ENCODE results near the gene COL15A1.
"Not testable (repeated sequence)": the region's sequence is repeated elsewhere in the genome, so short reads cannot be mapped to it uniquely, and the experiment has no call there.

COL15A1 gene

DNA sequence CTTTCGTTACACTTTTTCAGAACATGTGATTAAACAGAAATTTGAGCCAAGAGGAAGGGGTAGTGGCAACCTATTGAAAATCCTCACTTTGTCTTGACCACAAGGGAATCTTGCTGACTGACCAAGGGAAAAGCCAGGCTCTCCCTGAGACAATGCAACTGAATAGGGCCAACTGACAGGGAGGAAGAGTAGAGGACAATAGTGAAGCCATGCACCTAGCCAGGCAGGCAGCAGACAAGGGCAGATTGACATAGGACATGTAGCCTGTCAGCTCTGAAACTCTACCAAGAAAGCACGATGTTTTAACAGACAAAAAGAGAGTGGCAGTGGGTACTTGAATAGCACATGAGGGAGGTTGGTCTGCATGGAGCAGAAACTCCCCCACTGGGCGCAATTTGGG lies 152.7 kb downstream of the COL15A1 start:
- Mint-ChIP-seq H3K4me1 (ENCODE audit: low read depth) (peaks cover 54% of the 10 kb centered on the region), H3K4me3 (no peak overlapping the region), H3K36me3 (ENCODE audit: low read depth) (no peaks in the 10 kb centered on the region), H3K27ac (peak overlapping the region; percentile 50), H3K27me3 (peaks cover 12% of the 10 kb centered on the region), H3K9me3 (no peaks in the 10 kb centered on the region)
- intact Hi-C loops (cut with micrococcal nuclease) = no loop called here

DNA sequence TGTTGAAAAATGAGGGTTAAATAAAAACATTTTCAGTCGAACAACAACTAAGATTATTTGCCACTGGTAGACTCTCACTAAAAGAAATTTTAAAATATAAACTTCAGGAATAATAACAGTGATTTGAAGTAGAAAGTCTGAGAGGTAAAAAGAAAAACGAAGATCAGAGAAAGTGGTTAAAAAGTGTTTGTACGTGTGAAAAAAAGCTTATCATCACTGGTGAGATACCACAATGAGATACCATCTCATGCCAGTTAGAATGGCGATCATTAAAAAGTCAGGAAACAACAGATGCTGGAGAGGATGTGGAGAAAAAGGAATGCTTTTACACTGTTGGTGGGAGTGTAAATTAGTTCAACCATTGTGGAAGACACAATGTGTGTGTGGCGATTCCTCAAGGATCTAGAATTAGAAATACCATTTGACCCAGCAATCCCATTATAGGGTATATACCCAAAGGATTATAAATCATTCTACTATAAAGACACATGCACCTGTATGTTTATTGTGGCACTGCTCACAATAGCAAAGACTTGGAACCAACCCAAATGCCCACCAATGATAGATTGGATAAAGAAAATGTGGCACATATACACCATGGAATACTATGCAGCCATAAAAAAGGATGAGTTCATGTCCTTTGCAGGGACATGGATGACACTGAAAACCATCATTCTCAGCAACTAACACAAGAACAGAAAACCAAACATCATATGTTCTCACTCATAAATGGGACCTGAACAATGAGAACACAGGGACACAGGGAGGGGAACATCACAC lies 156.3 kb downstream of the COL15A1 start:
- intact Hi-C loops (cut with micrococcal nuclease); H3K27me3 Mint-ChIP-seq; H3K36me3 Mint-ChIP-seq (ENCODE audit: low read depth); H3K9me3 Mint-ChIP-seq; H3K27ac Mint-ChIP-seq; H3K4me3 Mint-ChIP-seq: not testable (repeated sequence)
- H3K4me1 Mint-ChIP-seq (ENCODE audit: low read depth) = peaks cover 43% of the 10 kb centered on the region

DNA sequence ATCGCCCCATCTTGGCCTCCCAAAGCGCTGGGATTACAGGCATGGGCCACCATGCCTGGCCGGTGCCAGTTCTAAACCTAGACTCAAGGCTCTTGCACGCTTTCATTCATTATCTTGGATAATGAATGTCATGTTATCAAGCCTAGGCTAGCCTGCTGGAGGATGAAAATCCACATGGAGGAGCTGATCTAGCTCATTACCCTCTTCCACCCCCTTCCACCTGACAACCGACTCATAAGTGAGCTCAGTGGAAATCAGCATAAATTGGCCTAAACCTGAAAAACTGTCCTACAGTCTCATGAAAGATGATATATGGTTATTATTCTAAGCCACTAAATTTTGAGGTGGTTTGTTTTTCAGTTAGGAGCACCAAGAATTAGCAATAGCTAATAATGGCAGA lies 157.6 kb downstream of the COL15A1 start:
- Mint-ChIP-seq H3K27me3 (peaks cover 9% of the 10 kb centered on the region), H3K4me1 (ENCODE audit: low read depth) (peaks cover 40% of the 10 kb centered on the region), H3K27ac (no peak overlapping the region), H3K9me3 (no peaks in the 10 kb centered on the region), H3K36me3 (ENCODE audit: low read depth) (peaks cover 14% of the 10 kb centered on the region), H3K4me3 (no peak overlapping the region)
- intact Hi-C loops (cut with micrococcal nuclease) = no loop called here

DNA sequence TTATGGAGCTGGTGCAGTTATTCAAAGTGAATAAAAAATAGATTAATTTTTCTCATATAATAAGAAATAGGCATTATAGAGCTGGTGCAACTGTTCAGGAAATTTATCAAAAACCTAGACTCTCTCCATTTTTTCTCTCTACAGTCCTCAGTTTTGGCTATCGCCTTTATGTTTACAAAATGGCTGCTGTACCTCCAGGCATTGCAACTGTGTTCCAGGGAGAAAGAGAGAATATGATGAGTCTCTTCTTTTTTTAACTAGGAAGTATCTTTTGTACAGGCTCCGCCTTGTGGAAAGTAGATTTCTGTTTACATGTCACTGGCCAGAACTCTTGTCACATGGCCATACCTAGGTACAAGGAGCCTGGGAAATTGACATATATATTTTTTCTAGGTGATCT lies 158.1 kb downstream of the COL15A1 start:
- no peak overlapping the region for H3K4me3 Mint-ChIP-seq
- H3K9me3 Mint-ChIP-seq = no peaks in the 10 kb centered on the region
- H3K36me3 Mint-ChIP-seq (ENCODE audit: low read depth) = peaks cover 14% of the 10 kb centered on the region
- no peak overlapping the region for H3K27ac Mint-ChIP-seq
- intact Hi-C loops (cut with micrococcal nuclease) = no loop called here
- H3K4me1 Mint-ChIP-seq (ENCODE audit: low read depth) = peaks cover 39% of the 10 kb centered on the region
- peaks cover 5% of the 10 kb centered on the region for H3K27me3 Mint-ChIP-seq

DNA sequence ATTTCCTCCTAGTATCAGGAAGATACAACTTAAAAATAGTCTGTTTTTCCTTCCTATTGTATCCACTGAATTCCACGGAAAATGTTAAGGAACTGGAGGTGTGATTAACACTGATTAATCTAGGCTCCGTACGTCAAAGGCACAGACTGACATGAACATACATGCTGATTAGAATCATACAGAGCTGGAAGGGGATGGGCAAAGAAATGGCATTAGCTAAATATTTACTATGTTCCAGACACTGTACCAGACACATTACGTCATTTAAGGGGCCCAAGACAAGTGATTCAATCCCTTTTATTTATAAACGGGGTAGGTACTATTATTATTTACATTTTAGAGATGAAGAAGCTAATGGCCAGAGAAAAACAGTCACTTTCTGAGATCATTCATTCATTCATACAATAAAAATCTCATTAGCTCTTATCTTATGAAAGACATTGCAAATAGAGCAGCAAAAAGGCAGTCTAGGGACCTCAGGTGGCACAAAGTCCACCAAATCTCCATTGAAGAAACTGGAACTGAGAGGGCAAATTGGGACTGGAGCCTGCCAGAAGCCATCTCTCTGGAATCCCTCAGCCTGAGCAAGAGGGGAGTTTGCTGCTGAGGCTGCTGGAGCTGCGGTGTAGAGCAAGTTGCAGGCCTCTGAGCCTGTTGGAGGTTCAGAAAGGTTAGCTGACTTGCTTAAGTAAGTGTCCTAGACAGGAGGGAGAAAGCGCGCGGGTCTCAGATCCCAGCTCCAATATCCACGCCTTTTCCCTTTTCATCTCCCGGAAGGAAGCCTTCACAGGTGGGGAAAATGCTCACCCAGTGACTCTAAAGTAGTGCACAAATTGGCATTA lies 159.6 kb downstream of the COL15A1 start:
- peak overlapping the region; percentile 77 for H3K4me3 Mint-ChIP-seq
- peaks cover 41% of the 10 kb centered on the region for H3K4me1 Mint-ChIP-seq (ENCODE audit: low read depth)
- no peaks in the 10 kb centered on the region for H3K9me3 Mint-ChIP-seq
- H3K27ac Mint-ChIP-seq = peak overlapping the region; percentile 94
- H3K27me3 Mint-ChIP-seq = peaks cover 3% of the 10 kb centered on the region
- intact Hi-C loops (cut with micrococcal nuclease) = no loop called here
- peaks cover 20% of the 10 kb centered on the region for H3K36me3 Mint-ChIP-seq (ENCODE audit: low read depth)

DNA sequence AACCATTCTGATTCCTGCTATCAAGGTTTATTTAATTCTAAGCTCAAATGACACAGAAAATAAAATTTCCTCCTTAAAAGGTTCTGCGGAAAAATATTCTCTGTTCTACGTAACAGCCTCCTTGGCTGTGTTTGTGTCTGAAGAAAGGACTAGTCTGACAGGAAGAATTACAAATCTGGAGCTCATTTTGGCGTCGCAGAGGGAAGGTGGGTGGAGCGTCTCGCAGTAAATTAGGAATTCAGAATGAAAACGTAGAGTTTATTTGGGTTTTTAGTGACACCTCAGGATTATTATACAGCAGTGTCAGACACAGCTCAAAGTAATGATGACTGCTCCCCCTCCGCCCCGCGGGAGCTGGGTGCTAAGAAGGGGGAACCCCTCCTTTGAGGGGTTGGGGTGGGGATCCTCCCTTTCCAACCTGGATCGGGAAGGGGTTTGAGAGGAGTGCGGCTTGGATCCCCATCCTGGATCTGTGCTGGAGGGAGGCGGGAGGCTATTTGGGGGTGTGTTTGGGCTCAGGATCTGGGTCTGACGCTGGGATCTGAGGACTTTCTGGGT lies 160.3 kb downstream of the COL15A1 start:
- Mint-ChIP-seq H3K27me3 (peaks cover 3% of the 10 kb centered on the region), H3K4me3 (peak overlapping the region; percentile 77), H3K4me1 (ENCODE audit: low read depth) (peaks cover 45% of the 10 kb centered on the region), H3K36me3 (ENCODE audit: low read depth) (peaks cover 20% of the 10 kb centered on the region), H3K27ac (peak overlapping the region; percentile 94), H3K9me3 (no peaks in the 10 kb centered on the region)
- intact Hi-C loops (cut with micrococcal nuclease) = no loop called here

DNA sequence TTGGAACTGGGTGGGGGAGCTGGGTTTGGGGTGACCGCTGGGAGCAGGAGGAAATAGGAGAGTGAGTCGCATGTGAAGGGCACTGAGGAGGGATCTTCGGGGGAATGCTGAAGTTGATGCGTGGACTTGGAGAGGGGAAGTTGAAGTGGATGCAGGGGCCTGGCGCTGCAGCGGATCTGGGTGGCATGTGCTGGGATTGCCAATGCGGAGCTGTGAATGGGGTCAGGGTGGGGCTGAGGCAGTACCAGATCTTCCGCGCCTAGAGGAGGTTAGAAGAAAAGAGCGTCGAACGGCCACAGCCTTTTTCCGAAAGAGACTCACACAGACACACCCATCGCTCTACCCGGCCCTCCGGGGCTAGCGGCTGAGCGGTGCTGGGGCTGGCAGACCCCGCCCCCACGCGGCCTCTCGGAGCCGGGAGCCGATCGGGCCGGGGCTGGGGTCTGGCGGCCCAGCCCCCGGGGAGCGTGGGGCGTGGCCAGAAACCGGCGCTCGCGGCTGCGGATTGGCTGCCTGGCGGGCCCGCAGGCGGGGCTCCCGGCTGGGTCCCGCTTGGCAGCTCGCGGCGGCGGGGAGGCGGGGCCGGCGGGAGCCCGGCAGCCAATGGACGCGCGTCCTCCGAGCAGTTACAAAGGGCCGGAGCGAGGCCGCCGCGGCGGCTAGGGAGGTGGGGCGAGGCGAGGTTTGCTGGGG lies 160.9 kb downstream of the COL15A1 start, which contains the start of gene TGFBR1:
TGFBR1 (plus strand) TSS at position 655 of the 693 bp plus-strand sequence. CDS start 93 bp downstream, outside the sequence.
- intact Hi-C loops (cut with micrococcal nuclease) = loop anchor here (5.0 kb wide), 1 partner anchor 47 kb away; no protein-coding TSS in a partner anchor
- H3K27ac Mint-ChIP-seq = peak within 1 kb of the TSS; percentile 94
- H3K36me3 Mint-ChIP-seq (ENCODE audit: low read depth) = peaks cover 20% of the 10 kb centered on the region
- H3K4me1 Mint-ChIP-seq (ENCODE audit: low read depth) = peaks cover 51% of the 10 kb centered on the region
- peak within 1 kb of the TSS; percentile 88 for H3K4me3 Mint-ChIP-seq
- no peaks in the 10 kb centered on the region for H3K9me3 Mint-ChIP-seq
- no peaks in the 10 kb centered on the region for H3K27me3 Mint-ChIP-seq

DNA sequence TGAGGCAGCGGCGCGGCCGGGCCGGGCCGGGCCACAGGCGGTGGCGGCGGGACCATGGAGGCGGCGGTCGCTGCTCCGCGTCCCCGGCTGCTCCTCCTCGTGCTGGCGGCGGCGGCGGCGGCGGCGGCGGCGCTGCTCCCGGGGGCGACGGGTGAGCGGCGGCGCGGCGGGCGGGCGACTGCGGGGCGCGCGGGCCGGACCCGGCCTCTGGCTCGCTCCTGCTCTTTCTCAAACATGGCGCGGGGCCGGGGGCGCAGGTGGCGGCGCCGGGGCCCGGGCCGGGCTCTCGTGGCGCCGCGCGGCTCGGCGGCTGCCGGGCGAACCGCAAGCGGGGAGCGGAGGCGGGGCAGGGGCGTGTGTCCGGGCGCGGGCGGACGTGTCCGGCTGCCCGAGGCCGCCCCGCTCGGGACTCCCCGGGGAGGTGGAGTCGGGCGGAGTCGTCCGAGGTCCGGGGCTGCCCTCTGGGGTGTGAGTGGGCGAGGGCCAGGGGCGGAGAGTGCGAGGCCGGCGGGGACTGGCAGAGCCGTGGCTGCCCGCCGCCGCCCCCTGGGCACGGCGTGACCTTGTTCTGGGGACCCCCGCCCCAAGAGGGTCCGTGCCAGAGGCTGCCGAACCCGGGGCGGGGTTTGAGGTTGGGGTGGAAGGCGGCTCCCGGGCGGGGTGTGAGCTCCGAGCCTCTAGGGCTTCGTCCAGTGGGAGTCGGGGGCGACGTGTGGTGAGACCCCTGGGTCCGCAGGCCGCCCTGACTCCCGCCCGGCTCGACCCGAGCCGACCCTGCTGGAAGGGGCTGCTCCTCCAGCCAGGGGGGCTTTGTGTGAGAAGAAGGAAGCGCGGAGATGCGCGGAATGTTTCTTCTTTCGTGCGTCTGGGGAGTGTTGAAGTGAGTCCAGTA lies 161.7 kb downstream of the COL15A1 start:
- Mint-ChIP-seq H3K9me3 (no peaks in the 10 kb centered on the region), H3K27ac (peak overlapping the region; percentile 94), H3K36me3 (ENCODE audit: low read depth) (peaks cover 20% of the 10 kb centered on the region), H3K4me3 (peak overlapping the region; percentile 88), H3K27me3 (no peaks in the 10 kb centered on the region), H3K4me1 (ENCODE audit: low read depth) (peaks cover 59% of the 10 kb centered on the region)
- intact Hi-C loops (cut with micrococcal nuclease) = loop anchor here (2.0 to 5.0 kb wide), 2 partner anchors 31 to 48 kb away; no protein-coding TSS in a partner anchor

DNA sequence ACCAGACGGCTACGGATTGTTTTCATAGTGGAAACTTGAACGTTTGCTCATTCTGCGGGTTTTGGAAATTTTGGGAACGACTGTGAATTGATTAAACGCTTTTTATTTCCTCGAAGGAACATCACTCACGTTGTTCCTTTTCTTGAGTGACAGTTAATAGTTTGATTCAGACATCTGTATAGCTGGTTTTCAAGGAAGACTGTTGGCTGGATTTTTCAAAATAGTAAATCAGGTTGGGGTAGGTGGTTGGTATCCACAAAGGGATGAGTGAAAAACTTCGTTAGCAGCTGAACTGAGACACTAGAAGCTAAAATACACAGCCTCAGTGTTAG lies 162.3 kb downstream of the COL15A1 start:
- no peaks in the 10 kb centered on the region for H3K27me3 Mint-ChIP-seq
- peaks cover 20% of the 10 kb centered on the region for H3K36me3 Mint-ChIP-seq (ENCODE audit: low read depth)
- peaks cover 60% of the 10 kb centered on the region for H3K4me1 Mint-ChIP-seq (ENCODE audit: low read depth)
- no peaks in the 10 kb centered on the region for H3K9me3 Mint-ChIP-seq
- peak overlapping the region; percentile 88 for H3K4me3 Mint-ChIP-seq
- intact Hi-C loops (cut with micrococcal nuclease) = loop anchor here (2.0 to 5.0 kb wide), 2 partner anchors 31 to 49 kb away; no protein-coding TSS in a partner anchor
- peak overlapping the region; percentile 94 for H3K27ac Mint-ChIP-seq

DNA sequence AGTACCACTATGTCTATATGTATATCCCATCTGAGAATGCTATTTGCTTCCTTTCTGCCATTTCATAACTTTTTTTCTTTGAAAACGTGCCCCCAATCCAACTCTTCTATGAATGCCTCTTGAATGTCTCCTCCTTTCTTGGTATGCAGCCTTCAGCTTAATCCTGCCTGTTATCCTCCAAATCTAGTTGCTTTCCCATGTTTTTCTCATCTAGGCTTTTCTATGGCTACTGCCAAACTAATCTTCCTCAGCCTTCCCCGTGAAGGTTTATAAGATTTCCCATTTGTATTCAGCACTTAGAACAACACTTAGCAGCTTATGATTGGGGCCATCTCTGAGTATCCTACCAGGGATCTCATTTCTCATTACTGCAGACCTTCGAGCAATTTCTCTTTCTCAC lies 163.7 kb downstream of the COL15A1 start:
- no peaks in the 10 kb centered on the region for H3K9me3 Mint-ChIP-seq
- intact Hi-C loops (cut with micrococcal nuclease) = loop anchor here (2.0 to 5.0 kb wide), 2 partner anchors 29 to 50 kb away; no protein-coding TSS in a partner anchor
- H3K4me3 Mint-ChIP-seq = peak overlapping the region; percentile 49
- no peaks in the 10 kb centered on the region for H3K27me3 Mint-ChIP-seq
- H3K4me1 Mint-ChIP-seq (ENCODE audit: low read depth) = peaks cover 73% of the 10 kb centered on the region
- H3K27ac Mint-ChIP-seq = peak overlapping the region; percentile 0
- H3K36me3 Mint-ChIP-seq (ENCODE audit: low read depth) = peaks cover 27% of the 10 kb centered on the region

DNA sequence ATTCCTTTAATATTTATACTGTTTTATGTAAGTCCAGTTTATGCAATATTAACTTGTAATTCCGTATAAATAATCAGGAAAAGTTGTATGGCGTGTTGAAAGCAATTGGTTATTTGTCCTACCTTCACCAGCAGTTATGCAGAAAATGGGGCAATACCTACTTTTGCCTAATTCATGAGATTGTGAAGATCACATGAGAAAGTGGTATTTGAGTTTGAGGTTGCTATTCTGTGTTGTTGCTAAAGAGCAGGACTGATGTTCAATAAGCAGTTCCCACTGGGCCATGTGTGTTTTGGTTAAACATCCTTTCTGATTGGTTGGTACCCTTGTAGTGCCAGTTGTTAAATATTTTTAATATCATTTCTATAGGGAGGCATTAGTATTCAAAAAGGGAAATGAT lies 164.4 kb downstream of the COL15A1 start:
- H3K27me3 Mint-ChIP-seq = no peaks in the 10 kb centered on the region
- intact Hi-C loops (cut with micrococcal nuclease) = loop anchor here (5.0 kb wide), 1 partner anchor 51 kb away; no protein-coding TSS in a partner anchor
- peak overlapping the region; percentile 45 for H3K4me3 Mint-ChIP-seq
- peaks cover 27% of the 10 kb centered on the region for H3K36me3 Mint-ChIP-seq (ENCODE audit: low read depth)
- peaks cover 80% of the 10 kb centered on the region for H3K4me1 Mint-ChIP-seq (ENCODE audit: low read depth)
- no peaks in the 10 kb centered on the region for H3K9me3 Mint-ChIP-seq
- peak overlapping the region; percentile 76 for H3K27ac Mint-ChIP-seq

DNA sequence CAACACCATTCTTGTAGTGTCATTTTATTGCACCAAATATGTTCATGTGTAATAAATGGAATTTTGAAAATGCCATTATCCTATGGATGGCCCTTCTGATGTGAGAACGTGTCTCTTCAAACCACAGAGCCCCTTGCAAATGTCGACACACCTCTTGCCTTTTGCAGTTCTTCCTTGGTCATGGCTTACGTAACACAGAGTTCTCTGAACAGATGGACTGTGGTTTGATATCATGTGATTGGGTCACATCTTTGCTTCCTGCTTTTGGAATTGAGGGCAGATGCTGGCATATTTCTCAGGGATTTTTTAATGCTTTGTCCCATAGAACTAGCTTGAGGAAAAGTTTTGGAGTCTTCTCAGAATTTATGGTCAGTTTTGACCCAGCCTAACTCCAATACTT lies 165.8 kb downstream of the COL15A1 start:
- H3K27ac Mint-ChIP-seq = peak overlapping the region; percentile 76
- no peaks in the 10 kb centered on the region for H3K9me3 Mint-ChIP-seq
- H3K4me1 Mint-ChIP-seq (ENCODE audit: low read depth) = peaks cover 77% of the 10 kb centered on the region
- H3K4me3 Mint-ChIP-seq = no peak overlapping the region
- H3K27me3 Mint-ChIP-seq = no peaks in the 10 kb centered on the region
- intact Hi-C loops (cut with micrococcal nuclease) = loop anchor here (5.0 kb wide), 1 partner anchor 52 kb away; no protein-coding TSS in a partner anchor
- H3K36me3 Mint-ChIP-seq (ENCODE audit: low read depth) = peaks cover 23% of the 10 kb centered on the region

All from dendritic cell treated with granulocyte-macrophage colony-stimulating factor and Interleukin-4, amounts not matched to agents 40 ng/mL and 50 ng/mL, for 4 days (primary cell).